BLaER1 (cell line): ENCODE measurements around the gene KAZN.

Source experiments
- H3K27ac ChIP-seq: shearing (Covaris generic); formaldehyde crosslinking; 2 replicates; pipeline ENCODE4 v1.8.1; 2022
- H3K27me3 ChIP-seq: shearing (Covaris generic); formaldehyde crosslinking; 2 replicates; pipeline ENCODE4 v1.8.1; 2022
- H3K36me3 ChIP-seq: shearing (Covaris generic); formaldehyde crosslinking; 2 replicates; pipeline ENCODE4 v1.8.1; 2022
- H3K4me1 ChIP-seq: shearing (Covaris generic); formaldehyde crosslinking; 2 replicates; pipeline ENCODE4 v1.8.1; 2022
- H3K4me2 ChIP-seq: shearing (Covaris generic); formaldehyde crosslinking; 2 replicates; pipeline ENCODE4 v1.8.1; 2022
- H3K4me3 ChIP-seq: shearing (Covaris generic); formaldehyde crosslinking; 2 replicates; pipeline ENCODE4 v1.8.1; 2022
- H3K9ac ChIP-seq: shearing (Covaris generic); formaldehyde crosslinking; 2 replicates; pipeline ENCODE4 v1.8.1; 2022
- H3K9me3 ChIP-seq: shearing (Covaris generic); formaldehyde crosslinking; 2 replicates; pipeline ENCODE4 v1.8.1; 2022
- H4K20me1 ChIP-seq: shearing (Covaris generic); formaldehyde crosslinking; 2 replicates; pipeline ENCODE4 v1.8.1; 2022
- Cebpa-rat ChIP-seq: shearing (Covaris generic); IDR thresholded peaks from 2 replicates; pipeline ENCODE4 v1.8.1; 2022

Gene KAZN

DNA sequence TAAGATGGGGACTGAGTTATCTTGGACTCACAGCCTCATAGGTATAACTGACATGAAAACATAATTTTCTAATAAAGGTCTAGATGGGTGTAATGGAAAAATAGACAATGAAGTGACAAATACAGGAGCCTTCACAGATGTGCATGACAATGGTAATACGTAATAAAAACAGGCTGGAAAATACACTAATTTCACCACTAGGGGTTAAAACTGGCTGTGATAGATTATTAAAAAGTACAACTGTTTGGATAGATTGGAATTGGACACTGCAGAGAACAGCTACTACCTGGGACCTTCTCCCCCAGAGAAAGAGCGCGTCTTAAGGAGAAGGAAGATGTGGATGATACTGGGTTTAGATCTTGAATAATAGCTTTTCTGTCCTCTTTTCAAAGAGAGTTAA is 9.8 kb downstream of the KAZN start:
- H3K4me2 ChIP-seq, result no peak overlapping the region
- no peaks in the 10 kb centered on the region for H3K27me3 ChIP-seq
- no peaks in the 10 kb centered on the region for H3K4me1 ChIP-seq
- H3K9me3 ChIP-seq, result no peaks in the 10 kb centered on the region
- H3K4me3 ChIP-seq, result no peak overlapping the region
- no peak overlapping the region for H3K9ac ChIP-seq
- H4K20me1 ChIP-seq, result no peaks in the 10 kb centered on the region
- no peak for TF ChIP-seq Cebpa-rat
- no peak overlapping the region for H3K27ac ChIP-seq
- H3K36me3 ChIP-seq, result no peaks in the 10 kb centered on the region

DNA sequence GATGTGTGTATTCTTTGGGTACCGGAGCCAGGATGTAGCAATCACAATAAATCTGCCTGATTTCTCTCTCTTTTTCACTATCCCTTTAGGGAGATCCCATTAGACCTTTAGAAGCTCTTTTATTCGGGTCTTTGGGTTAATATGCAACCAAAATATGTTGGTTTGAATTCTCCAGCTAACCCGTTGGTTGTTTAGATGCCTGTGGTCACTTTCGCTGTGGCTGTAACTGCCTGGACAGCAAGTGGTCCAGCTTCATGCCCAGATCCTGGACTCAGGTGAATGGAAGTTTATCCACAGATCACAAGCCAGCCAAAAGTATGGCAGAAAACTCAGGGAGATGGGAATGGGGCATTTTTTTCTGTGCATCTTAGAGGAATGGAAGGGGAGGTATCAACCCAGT is 12.3 kb downstream of the KAZN start:
- Histone ChIP-seq H3K4me3 (no peak overlapping the region), H3K9ac (no peak overlapping the region), H3K36me3 (no peaks in the 10 kb centered on the region), H3K9me3 (no peaks in the 10 kb centered on the region), H3K4me2 (no peak overlapping the region), H3K27me3 (no peaks in the 10 kb centered on the region), H3K27ac (no peak overlapping the region), H3K4me1 (no peaks in the 10 kb centered on the region), H4K20me1 (no peaks in the 10 kb centered on the region)
- TF ChIP-seq Cebpa-rat, result no peak

DNA sequence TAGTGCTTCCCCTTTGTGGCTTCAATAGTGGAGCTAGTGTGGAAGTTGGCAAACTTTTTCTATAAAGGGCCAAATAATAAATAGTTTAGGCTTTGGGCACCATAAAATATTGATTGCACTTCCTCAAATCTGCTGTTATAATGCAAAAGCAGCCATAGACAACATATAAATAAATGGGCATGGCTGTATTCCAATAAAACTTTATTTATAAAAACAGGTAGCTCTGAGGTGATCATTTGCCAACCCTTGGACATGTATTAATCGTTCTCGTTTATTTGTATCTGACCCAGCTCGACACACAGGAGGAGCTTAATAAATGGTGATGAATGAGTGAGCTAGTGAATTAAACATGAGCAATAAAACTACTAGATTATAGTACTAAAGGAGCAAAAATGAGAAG is 13.3 kb downstream of the KAZN start:
- no peaks in the 10 kb centered on the region for H3K27me3 ChIP-seq
- H3K9ac ChIP-seq, result no peak overlapping the region
- no peaks in the 10 kb centered on the region for H3K36me3 ChIP-seq
- H3K4me2 ChIP-seq, result no peak overlapping the region
- no peak overlapping the region for H3K27ac ChIP-seq
- H3K4me3 ChIP-seq, result no peak overlapping the region
- H4K20me1 ChIP-seq, result no peaks in the 10 kb centered on the region
- no peak for TF ChIP-seq Cebpa-rat
- H3K4me1 ChIP-seq, result no peaks in the 10 kb centered on the region
- H3K9me3 ChIP-seq, result no peaks in the 10 kb centered on the region

DNA sequence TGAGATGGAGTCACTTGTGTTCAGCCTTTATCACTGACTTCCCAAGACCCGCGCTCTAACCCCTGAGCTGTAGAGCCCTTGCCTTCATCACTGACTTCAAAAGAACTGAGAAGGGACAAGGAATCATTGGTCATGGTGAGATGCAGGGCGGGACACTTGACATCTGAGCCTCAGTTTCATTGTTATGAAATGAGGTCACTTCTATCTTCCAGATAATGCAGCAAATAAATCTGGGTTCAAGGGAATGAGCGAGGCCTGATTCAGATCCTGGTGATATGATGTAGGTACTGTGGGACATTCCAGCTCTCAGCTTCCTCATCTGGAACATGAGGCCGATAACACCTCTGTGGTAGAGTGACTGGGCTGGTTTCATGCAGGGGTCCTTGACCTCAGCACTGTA is 13.8 kb downstream of the KAZN start:
- Histone ChIP-seq H3K4me3 (no peak overlapping the region), H4K20me1 (no peaks in the 10 kb centered on the region), H3K9me3 (no peaks in the 10 kb centered on the region), H3K4me1 (no peaks in the 10 kb centered on the region), H3K36me3 (no peaks in the 10 kb centered on the region), H3K27me3 (no peaks in the 10 kb centered on the region), H3K9ac (no peak overlapping the region), H3K4me2 (no peak overlapping the region), H3K27ac (no peak overlapping the region)
- no peak for TF ChIP-seq Cebpa-rat

DNA sequence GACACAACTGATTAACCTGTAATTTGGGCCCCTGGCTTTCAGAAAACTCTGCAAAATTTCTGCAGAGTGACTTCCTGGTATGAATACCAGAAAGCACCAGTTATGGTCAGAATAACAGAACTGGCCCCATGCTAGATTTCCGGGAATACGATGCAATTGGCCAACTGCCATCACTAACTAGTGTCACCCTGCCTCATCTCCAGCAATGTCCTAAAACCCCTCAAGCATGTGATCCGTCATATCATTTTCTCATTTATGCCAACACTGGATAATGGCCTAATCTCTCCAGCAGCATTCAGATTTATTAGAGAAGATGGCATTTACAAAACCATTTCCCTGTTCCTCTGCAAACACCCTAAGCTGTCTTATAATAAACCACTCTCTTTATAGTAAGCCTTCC is 15.4 kb downstream of the KAZN start:
- H3K27me3 ChIP-seq, result no peaks in the 10 kb centered on the region
- H3K36me3 ChIP-seq, result no peaks in the 10 kb centered on the region
- H3K4me2 ChIP-seq, result no peak overlapping the region
- H3K27ac ChIP-seq, result no peak overlapping the region
- H3K9ac ChIP-seq, result no peak overlapping the region
- no peak for TF ChIP-seq Cebpa-rat
- H3K9me3 ChIP-seq, result peaks cover 12% of the 10 kb centered on the region
- no peaks in the 10 kb centered on the region for H3K4me1 ChIP-seq
- H4K20me1 ChIP-seq, result no peaks in the 10 kb centered on the region
- no peak overlapping the region for H3K4me3 ChIP-seq

DNA sequence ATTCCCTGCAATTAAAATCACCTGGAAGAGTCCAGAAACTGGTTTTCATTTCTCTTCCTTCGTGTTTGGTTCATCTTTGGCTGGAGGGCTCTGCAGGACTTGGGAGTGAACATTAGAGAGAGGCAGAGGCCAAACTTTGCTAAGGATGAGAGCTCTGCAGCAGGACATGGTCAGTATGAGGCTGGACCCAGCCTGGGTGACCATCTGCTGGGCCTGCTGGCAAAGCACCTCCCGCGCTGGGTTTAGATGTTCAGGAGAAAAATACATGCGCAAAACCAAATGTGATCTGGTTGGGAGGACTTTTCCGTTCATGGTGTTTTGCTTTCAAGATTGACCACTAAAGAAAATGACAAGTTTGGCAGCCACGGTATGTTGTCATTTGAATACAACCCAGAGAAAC is 15.9 kb downstream of the KAZN start:
- Histone ChIP-seq H3K4me1 (no peaks in the 10 kb centered on the region), H3K9me3 (peaks cover 16% of the 10 kb centered on the region), H3K36me3 (no peaks in the 10 kb centered on the region), H4K20me1 (no peaks in the 10 kb centered on the region), H3K9ac (no peak overlapping the region), H3K27me3 (no peaks in the 10 kb centered on the region), H3K4me2 (no peak overlapping the region), H3K27ac (no peak overlapping the region), H3K4me3 (no peak overlapping the region)
- no peak for TF ChIP-seq Cebpa-rat

DNA sequence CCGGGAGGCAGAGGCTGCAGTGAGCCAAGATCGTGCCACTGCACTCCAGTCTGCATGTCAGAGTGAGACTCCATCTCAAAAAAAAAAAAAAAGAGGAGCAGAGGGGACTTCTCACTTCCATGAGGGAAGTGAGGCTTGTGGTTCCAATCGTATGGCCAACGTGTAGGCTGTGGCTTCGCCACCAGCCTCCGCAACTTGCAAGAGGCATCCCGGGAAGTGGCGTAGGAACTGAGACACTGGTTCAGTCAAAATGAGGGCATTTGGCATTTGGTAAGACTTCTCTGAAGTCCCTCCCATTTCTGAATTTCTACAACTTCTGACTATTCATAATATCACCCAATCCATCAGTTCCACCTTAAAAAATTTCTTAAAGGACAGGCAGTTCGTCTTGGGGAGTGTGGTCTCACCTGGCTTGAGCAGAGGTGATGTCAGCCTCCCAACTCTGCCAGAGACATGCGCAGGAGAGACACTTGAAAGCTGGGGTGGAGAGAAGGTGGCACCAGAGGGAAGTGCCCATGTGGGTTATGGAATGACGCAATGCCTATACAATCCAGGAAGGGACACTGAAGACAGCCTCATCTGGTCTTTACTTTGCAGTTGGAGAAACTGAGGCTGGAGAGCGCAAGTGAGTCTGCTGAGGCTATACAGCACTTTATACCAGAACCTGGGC is 17.2 kb downstream of the KAZN start:
- no peak for TF ChIP-seq Cebpa-rat
- no peaks in the 10 kb centered on the region for H3K4me1 ChIP-seq
- no peak overlapping the region for H3K27ac ChIP-seq
- H4K20me1 ChIP-seq, result no peaks in the 10 kb centered on the region
- H3K9me3 ChIP-seq, result peaks cover 17% of the 10 kb centered on the region
- H3K27me3 ChIP-seq, result no peaks in the 10 kb centered on the region
- H3K4me3 ChIP-seq, result no peak overlapping the region
- H3K9ac ChIP-seq, result no peak overlapping the region
- no peaks in the 10 kb centered on the region for H3K36me3 ChIP-seq
- no peak overlapping the region for H3K4me2 ChIP-seq

DNA sequence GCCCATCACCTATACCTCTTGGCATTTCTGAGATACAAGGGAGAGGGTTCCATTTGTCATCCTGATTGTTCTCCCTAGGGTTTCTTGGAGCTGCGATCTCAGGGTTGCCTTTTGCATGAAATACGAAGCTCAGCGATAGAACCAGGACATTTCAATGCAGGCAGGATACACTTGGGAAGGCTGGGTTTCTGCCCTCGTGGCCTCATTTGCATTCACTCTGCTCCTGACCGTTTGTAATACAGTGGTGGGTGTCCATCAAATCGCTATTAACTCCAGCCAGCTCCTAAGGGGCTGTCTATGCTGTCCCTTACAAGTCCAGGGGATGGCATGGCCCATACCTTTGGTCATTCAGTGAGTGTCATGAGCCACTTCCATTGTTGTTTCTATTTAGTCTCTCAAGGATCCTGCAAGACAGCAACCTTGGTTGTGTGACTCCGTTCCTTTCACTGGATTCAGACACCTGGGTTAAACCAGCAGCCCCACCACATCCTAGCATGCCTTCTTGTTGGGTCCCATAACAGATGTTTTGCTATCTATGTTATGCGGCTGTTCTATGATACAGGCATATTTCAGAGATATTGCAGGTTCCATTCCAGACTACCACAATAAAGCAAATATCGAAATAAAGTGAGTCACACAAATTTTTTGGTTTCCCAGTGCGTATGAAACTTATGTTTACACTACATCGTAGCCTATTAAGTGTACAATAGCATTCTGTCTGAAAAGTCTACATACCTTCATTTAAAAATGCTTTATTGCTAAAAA is 18.3 kb downstream of the KAZN start:
- Histone ChIP-seq H3K4me2 (no peak overlapping the region), H3K27ac (no peak overlapping the region), H3K9me3 (peaks cover 17% of the 10 kb centered on the region), H3K36me3 (no peaks in the 10 kb centered on the region), H3K4me1 (no peaks in the 10 kb centered on the region), H3K4me3 (no peak overlapping the region), H3K27me3 (no peaks in the 10 kb centered on the region), H4K20me1 (no peaks in the 10 kb centered on the region), H3K9ac (no peak overlapping the region)
- no peak for TF ChIP-seq Cebpa-rat

DNA sequence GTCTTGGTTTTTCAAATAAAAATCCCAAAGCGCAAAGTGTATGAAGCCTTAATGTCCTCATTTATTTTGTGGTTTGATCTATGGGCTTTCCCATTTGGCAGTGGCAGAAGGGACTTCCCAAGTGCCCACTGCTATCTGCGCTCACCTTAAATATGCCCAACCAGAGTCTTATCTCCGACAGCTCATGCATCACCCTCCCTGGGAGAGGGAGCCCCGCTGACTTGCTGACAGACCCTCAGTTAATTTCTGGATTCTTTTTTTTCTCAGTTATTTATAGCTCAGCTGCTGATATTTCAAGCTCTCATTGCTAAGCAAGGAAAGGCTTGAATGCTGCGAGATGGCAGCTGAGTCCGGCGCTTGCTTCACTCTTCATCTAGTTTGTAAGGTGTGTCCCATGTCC is 19.3 kb downstream of the KAZN start:
- Histone ChIP-seq H3K9ac (no peak overlapping the region), H3K4me2 (no peak overlapping the region), H3K36me3 (no peaks in the 10 kb centered on the region), H3K27me3 (no peaks in the 10 kb centered on the region), H3K4me1 (no peaks in the 10 kb centered on the region), H3K4me3 (no peak overlapping the region), H3K27ac (no peak overlapping the region), H4K20me1 (no peaks in the 10 kb centered on the region), H3K9me3 (peaks cover 17% of the 10 kb centered on the region)
- no peak for TF ChIP-seq Cebpa-rat

DNA sequence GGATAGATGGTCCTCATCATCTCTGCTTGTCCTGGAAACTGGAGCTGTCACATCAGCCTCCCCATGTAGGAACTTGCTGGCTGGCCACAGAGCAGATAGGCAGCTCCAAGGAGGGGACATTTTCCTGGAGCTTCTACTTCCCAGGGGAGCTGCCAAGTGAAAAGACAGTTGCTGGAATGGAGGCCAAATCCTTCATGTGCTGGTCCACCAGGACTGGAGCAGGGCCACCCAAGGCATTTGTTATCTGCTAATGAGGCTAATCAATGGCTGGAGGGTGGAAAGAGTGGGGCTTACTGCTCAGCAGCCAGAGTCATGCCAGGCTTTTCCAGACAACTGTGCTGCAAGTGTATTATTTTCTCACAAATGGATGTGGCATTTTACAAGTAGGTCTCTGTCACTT is 22.5 kb downstream of the KAZN start:
- Histone ChIP-seq H3K4me1 (no peaks in the 10 kb centered on the region), H3K4me3 (no peak overlapping the region), H3K27ac (no peak overlapping the region), H3K36me3 (no peaks in the 10 kb centered on the region), H3K4me2 (no peak overlapping the region), H4K20me1 (no peaks in the 10 kb centered on the region), H3K9me3 (peaks cover 17% of the 10 kb centered on the region), H3K9ac (no peak overlapping the region), H3K27me3 (no peaks in the 10 kb centered on the region)
- TF ChIP-seq Cebpa-rat, result no peak

DNA sequence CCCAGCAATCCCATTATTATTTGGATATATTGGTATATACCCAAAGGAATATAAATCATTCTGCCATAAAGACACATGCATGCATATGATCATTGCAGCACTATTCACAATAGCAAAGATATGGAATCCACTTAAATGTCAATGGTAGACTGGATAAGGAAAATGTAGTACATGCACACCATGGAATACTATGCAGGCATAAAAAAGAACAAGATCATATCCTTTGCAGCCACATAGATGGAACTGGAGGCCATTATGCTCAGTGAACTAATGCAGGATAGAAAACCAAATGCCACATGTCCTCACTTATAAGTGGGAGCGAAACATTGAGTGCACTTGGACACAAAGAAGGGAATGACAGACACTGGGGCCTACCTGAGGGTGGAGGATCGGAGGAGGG is 24.6 kb downstream of the KAZN start:
- TF ChIP-seq Cebpa-rat, result no peak
- Histone ChIP-seq H3K36me3 (no peaks in the 10 kb centered on the region), H3K9me3 (peaks cover 13% of the 10 kb centered on the region), H3K4me1 (no peaks in the 10 kb centered on the region), H3K27me3 (no peaks in the 10 kb centered on the region), H3K9ac (no peak overlapping the region), H3K4me3 (no peak overlapping the region), H3K27ac (no peak overlapping the region), H4K20me1 (no peaks in the 10 kb centered on the region), H3K4me2 (no peak overlapping the region)
